Stimulated activated CD8-positive, alpha-beta memory T cell treated with anti-CD3 and anti-CD28 coated beads, Interleukin-4, amount 100 ng/mL, for 24 hours (primary cell): ENCODE measurements around the gene TLL2.

Source experiments
- DNase-seq: peaks from one replicate; pipeline ENCODE4 v3.0.0-alpha.2; 2020; ENCODE audit warnings: low read depth

The TLL2 gene

DNA sequence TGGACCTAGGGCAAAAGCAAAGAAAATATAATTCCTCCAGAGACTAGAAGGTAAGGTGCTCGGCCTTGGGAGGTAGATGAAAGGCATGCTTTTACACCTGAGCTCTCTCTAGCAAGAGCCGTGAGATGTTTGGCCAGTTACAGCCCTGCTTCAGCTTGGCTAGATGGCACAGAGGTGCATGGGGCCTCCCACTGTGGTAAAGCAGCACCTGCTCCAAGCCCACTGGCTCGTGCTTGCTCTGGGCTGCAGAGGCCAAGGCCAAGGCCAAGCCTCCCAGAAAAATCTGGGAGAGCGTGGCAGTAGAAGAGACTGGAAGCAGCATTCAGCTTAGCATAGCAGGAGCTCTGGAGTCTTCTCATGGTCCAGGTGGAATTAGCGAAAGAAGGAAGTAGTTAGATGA is 123.9 kb downstream of the TLL2 start:
- no peak for DNase-seq

DNA sequence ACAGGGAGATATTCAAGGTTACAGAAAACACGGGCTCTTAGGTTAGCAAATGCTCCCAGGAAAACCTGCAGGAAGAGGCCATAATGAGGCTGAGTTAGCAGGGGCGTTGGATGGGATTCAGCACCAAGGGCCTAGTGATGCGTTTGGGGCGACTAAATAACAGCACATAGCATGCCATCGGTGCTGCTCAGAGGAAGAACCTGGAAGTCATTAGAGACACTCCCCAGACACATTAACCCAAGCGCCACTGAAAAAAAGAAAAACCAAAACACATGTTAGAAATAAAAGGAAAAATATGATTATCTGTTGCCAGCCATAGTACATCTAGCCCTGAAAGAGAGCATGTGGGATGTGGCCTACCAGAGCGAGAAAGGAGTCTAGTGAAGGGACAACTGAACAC is 126.1 kb downstream of the TLL2 start:
- no peak for DNase-seq

DNA sequence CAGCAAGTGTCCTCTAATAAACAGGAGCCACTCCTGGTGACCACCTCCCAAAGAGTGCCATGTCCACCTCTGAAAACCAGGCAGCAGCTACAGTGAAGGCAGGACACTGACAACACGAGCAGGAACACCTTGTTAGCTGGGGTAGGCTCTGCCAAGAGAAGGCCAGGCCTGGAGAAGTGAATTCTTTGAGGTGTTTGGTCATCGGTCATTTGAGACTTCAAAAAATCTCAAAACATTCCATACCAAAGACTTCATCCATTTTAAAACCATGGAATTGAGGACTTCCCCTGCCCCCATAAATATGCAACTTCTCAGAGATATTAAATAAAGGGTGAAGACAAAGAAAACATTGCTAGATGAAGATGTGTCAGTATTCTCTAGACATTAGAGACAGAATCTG is 126.6 kb downstream of the TLL2 start:
- no peak for DNase-seq

- DNase-seq = no peak
Observed at GRCh38 chr10:96384506-96384905, 129.2 kb downstream of the TLL2 start.

GRCh38 chr10:96380821-96381220 is 132.9 kb downstream of the TLL2 start:
- no peak for DNase-seq

DNA sequence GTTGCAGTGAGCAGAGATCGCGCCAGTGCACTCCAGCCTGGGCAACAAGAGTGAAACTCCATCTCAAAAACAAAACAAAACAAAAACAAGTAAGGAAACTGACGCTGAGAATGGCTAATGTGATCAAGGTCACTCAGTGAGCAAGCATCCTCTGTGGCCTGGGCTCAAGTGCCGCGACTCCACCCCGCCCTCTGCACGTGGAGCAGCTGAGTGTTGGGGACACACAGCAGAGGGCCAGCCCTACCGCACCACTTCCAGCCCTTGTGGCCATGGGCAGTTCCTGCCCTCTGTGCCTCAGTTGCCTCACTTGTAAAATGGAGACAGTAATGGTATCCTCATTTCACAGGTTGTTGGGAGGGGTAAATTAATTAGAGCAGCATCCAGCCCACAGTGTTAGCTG is 134.0 kb downstream of the TLL2 start:
- DNase-seq = no peak

DNA sequence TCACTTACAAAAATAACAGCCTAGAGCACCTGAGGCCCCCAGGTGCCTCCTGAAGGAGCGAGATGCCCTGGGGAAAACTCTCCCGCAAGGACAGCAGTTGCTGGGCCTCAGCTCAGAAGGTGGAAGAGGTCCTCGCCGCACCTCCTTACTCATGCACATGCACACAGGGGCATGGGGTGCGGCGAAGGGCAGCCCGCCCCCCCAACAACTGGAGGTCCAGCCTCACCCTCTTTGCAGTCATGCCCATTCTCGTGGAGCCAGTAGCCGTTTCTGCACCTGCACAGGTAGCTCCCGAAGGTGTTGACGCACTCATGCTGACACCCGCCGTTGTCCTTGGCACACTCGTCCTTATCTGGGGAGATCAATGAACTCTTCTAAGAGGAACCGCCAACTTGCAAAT is 135.0 kb downstream of the TLL2 start:
- DNase-seq = no peak

GRCh38 chr10:96377816-96378294 is 135.9 kb downstream of the TLL2 start:
- DNase-seq = no peak

DNA sequence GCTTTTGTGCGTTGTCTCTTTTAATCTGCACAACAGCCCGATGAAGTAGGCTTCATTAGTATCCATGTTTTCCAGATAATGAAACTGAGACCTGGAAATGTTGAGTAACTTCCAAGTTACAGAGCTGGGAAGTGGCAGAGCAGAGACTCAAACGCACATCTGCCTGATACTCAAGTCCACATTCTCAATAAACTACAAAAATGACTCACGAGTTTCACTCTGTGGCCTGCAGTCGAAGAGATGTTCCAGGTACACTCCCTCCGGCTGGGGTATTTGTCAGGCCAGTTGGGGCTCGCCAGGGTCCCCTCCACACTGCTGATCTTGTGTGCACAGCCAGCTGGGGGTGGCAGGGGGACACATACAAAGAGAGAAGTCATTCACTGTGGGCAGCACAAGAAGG is 137.2 kb downstream of the TLL2 start:
- no peak for DNase-seq

- peak; percentile 62 for DNase-seq
Observed at GRCh38 chr10:96374985-96375830, 138.5 kb downstream of the TLL2 start.

DNA sequence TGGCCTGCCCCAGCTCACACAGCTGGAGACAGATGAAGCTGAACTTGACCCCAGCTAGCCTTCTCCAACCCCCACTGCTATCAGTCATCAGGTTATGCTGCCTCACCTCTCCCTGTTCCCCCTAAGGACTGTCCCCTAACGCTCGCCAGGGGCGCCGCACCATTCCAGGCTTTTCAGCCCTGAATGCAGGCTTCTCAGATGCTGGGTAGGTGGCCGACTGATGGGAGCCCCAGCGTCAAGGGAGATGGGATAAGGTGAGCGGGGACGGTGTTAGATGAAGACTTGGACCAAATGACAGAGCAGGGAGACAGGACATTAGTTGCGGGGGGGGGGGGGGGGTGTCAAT is 139.1 kb downstream of the TLL2 start:
- DNase-seq = no peak

- DNase-seq = no peak
Observed at GRCh38 chr10:96374004-96374403, 139.7 kb downstream of the TLL2 start.

GRCh38 chr10:96371356-96371755 is 142.4 kb downstream of the TLL2 start:
- DNase-seq = no peak

DNA sequence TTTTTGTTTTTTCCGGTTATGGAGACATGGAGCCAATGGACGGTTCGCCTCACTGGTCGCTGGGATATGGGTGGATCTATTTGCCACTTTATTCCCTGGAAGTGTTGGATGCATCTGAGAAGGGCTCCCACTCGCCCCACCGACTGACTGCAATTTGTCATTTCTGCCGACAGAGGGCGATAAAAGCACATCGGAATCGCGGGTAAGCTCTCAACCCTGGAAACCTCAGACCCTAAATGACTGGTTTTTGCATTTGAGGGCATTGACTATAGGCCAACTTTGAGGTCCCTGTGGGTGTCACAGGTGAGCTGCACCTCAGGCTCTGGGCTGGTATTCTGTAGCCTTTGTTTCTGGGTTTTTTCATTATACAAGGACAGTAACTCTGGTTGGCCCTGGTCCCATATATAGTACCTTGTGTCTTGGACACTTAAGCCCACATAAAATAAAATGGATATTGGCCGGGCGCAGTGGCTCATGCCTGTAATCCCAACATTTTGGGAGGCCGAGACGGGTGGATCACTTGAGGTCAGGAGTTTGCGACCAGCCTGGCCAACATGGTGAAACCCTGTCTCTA is 143.1 kb downstream of the TLL2 start:
- peak; percentile 15 for DNase-seq

- no peak for DNase-seq
Observed at GRCh38 chr10:96369890-96370583, 143.7 kb downstream of the TLL2 start.

DNA sequence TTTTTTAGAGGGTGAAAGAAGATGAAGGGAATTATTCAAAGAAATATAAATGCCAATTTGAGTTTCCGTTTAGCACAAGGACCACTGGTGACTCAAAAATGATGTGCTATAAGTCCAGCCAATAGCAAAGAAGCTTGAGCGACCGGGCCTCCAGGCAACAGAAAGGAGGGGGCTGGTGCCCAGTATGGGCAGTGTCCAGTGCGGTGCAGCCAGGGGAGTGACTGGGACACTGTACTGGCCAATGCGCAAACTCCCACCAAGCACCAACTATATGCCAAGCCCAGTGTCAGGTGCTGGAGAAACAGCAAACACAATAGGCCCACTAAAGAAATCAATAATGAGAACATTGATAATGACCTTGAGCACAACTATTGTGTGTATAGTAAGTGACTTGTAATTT is 144.8 kb downstream of the TLL2 start:
- DNase-seq = no peak

- DNase-seq = no peak
Observed at GRCh38 chr10:96367470-96367869, 146.3 kb downstream of the TLL2 start.

- no peak for DNase-seq
Observed at GRCh38 chr10:96366508-96366907, 147.2 kb downstream of the TLL2 start.

DNA sequence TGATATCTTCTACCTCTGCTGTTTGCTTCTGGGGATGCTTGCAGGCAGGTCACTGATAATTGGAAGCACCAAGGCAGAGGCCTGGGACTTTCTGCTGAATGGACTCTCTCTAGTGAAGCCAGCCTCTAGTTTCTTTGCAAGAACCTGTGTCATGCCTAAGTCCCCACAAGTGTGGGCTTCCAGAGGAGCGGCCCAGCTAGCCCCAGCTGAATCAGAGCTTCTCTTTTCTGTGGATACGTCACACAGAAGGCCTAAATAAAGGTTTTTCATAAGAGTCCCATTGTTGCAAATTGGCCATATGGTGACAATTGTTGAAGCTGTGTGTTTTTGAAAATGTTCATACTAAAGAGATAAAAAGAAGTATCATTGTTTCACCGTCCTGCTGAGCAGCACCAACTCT is 148.2 kb downstream of the TLL2 start:
- no peak for DNase-seq

- no peak for DNase-seq
Observed at GRCh38 chr10:96360766-96361165, 153.0 kb downstream of the TLL2 start.

DNA sequence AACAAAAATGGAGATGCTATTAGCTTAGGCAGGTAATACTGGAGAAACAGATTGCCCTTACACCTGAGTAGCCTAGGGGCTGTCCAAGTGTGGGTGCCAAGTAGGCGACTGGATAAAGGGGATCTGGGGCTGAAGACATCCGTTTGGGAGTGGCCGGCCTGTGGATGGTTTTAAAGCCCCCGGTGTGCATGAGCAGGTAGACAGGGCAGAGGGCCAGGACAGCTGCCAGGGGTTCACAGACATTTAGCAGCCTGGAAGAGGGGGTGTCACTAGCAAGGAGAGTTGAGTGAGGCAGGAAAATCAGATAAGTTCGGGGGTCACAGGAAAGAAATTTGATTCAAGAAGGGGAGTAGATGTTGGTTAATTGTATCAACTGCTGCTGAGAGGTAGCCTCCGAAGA is 153.4 kb downstream of the TLL2 start:
- DNase-seq = no peak

- no peak for DNase-seq
Observed at GRCh38 chr10:96359616-96360015, 154.1 kb downstream of the TLL2 start.

- DNase-seq = no peak
Observed at GRCh38 chr10:96358851-96359540, 154.7 kb downstream of the TLL2 start, which contains the start of gene OPALIN. Gene OPALIN, minus strand, starts transcription at chr10:96359002. Its CDS starts 106 bp downstream, at chr10:96358896.
